Measurements from ENCODE around the gene TRIM8.

The TRIM8 gene

GRCh38 chr10:102610441-102610887 is 33.8 kb upstream of the TRIM8 start:
- peaks cover 38% of the 10 kb centered on the region for H3K4me1 Mint-ChIP-seq (ENCODE audit: low read depth)
- peaks cover 6% of the 10 kb centered on the region for H3K36me3 Mint-ChIP-seq
- H3K27me3 Mint-ChIP-seq, result no peaks in the 10 kb centered on the region
- H3K4me3 Mint-ChIP-seq, result no peak overlapping the region
- no peaks in the 10 kb centered on the region for H3K9me3 Mint-ChIP-seq (ENCODE audit: low read depth)
- H3K27ac Mint-ChIP-seq, result peak overlapping the region; percentile 84

- peaks cover 6% of the 10 kb centered on the region for H3K36me3 Mint-ChIP-seq
- no peaks in the 10 kb centered on the region for H3K27me3 Mint-ChIP-seq
- H3K9me3 Mint-ChIP-seq (ENCODE audit: low read depth), result no peaks in the 10 kb centered on the region
- H3K4me3 Mint-ChIP-seq, result no peak overlapping the region
- peaks cover 38% of the 10 kb centered on the region for H3K4me1 Mint-ChIP-seq (ENCODE audit: low read depth)
- H3K27ac Mint-ChIP-seq, result peak overlapping the region; percentile 84
Observed at GRCh38 chr10:102611514-102612087, 32.7 kb upstream of the TRIM8 start.

GRCh38 chr10:102612964-102613275 is 31.4 kb upstream of the TRIM8 start:
- H3K36me3 Mint-ChIP-seq, result peaks cover 6% of the 10 kb centered on the region
- H3K27ac Mint-ChIP-seq, result peak overlapping the region; percentile 84
- no peaks in the 10 kb centered on the region for H3K27me3 Mint-ChIP-seq
- H3K4me3 Mint-ChIP-seq, result peak overlapping the region; percentile 69
- H3K4me1 Mint-ChIP-seq (ENCODE audit: low read depth), result peaks cover 38% of the 10 kb centered on the region
- H3K9me3 Mint-ChIP-seq (ENCODE audit: low read depth), result no peaks in the 10 kb centered on the region

- Mint-ChIP-seq H3K27me3 (no peaks in the 10 kb centered on the region), H3K4me1 (ENCODE audit: low read depth) (peaks cover 38% of the 10 kb centered on the region), H3K36me3 (peaks cover 6% of the 10 kb centered on the region), H3K27ac (peak overlapping the region; percentile 84), H3K4me3 (peak overlapping the region; percentile 69), H3K9me3 (ENCODE audit: low read depth) (no peaks in the 10 kb centered on the region)
Observed at GRCh38 chr10:102613286-102613685, 31.0 kb upstream of the TRIM8 start.

- Mint-ChIP-seq H3K36me3 (peaks cover 6% of the 10 kb centered on the region), H3K27me3 (no peaks in the 10 kb centered on the region), H3K4me3 (no peak overlapping the region), H3K27ac (peak overlapping the region; percentile 84), H3K4me1 (ENCODE audit: low read depth) (peaks cover 38% of the 10 kb centered on the region), H3K9me3 (ENCODE audit: low read depth) (no peaks in the 10 kb centered on the region)
Observed at GRCh38 chr10:102613785-102614184, 30.5 kb upstream of the TRIM8 start.

GRCh38 chr10:102614888-102615287 is 29.4 kb upstream of the TRIM8 start:
- Mint-ChIP-seq H3K27ac (no peak overlapping the region), H3K36me3 (peaks cover 4% of the 10 kb centered on the region), H3K4me3 (no peak overlapping the region), H3K4me1 (ENCODE audit: low read depth) (peaks cover 38% of the 10 kb centered on the region), H3K27me3 (no peaks in the 10 kb centered on the region), H3K9me3 (ENCODE audit: low read depth) (no peaks in the 10 kb centered on the region)

- H3K27ac Mint-ChIP-seq, result no peak overlapping the region
- no peaks in the 10 kb centered on the region for H3K27me3 Mint-ChIP-seq
- peaks cover 4% of the 10 kb centered on the region for H3K36me3 Mint-ChIP-seq
- H3K9me3 Mint-ChIP-seq (ENCODE audit: low read depth), result no peaks in the 10 kb centered on the region
- no peak overlapping the region for H3K4me3 Mint-ChIP-seq
- H3K4me1 Mint-ChIP-seq (ENCODE audit: low read depth), result peaks cover 37% of the 10 kb centered on the region
Observed at GRCh38 chr10:102615361-102615760, 28.9 kb upstream of the TRIM8 start.

GRCh38 chr10:102616066-102616770 is 28.1 kb upstream of the TRIM8 start:
- peaks cover 2% of the 10 kb centered on the region for H3K36me3 Mint-ChIP-seq
- peaks cover 28% of the 10 kb centered on the region for H3K4me1 Mint-ChIP-seq (ENCODE audit: low read depth)
- no peak overlapping the region for H3K4me3 Mint-ChIP-seq
- H3K9me3 Mint-ChIP-seq (ENCODE audit: low read depth), result no peaks in the 10 kb centered on the region
- no peak overlapping the region for H3K27ac Mint-ChIP-seq
- H3K27me3 Mint-ChIP-seq, result no peaks in the 10 kb centered on the region

- H3K4me1 Mint-ChIP-seq (ENCODE audit: low read depth), result peaks cover 20% of the 10 kb centered on the region
- no peak overlapping the region for H3K4me3 Mint-ChIP-seq
- peaks cover 2% of the 10 kb centered on the region for H3K36me3 Mint-ChIP-seq
- H3K27ac Mint-ChIP-seq, result no peak overlapping the region
- no peaks in the 10 kb centered on the region for H3K27me3 Mint-ChIP-seq
- H3K9me3 Mint-ChIP-seq (ENCODE audit: low read depth), result no peaks in the 10 kb centered on the region
Observed at GRCh38 chr10:102617041-102617440, 27.2 kb upstream of the TRIM8 start.

- peaks cover 12% of the 10 kb centered on the region for H3K4me1 Mint-ChIP-seq (ENCODE audit: low read depth)
- no peak overlapping the region for H3K27ac Mint-ChIP-seq
- no peaks in the 10 kb centered on the region for H3K9me3 Mint-ChIP-seq (ENCODE audit: low read depth)
- H3K4me3 Mint-ChIP-seq, result no peak overlapping the region
- H3K36me3 Mint-ChIP-seq, result peaks cover 2% of the 10 kb centered on the region
- H3K27me3 Mint-ChIP-seq, result no peaks in the 10 kb centered on the region
Observed at GRCh38 chr10:102617816-102618215, 26.5 kb upstream of the TRIM8 start.

GRCh38 chr10:102619281-102619981 is 24.8 kb upstream of the TRIM8 start:
- Mint-ChIP-seq H3K27me3 (no peaks in the 10 kb centered on the region), H3K36me3 (peaks cover 2% of the 10 kb centered on the region), H3K4me1 (ENCODE audit: low read depth) (peaks cover 2% of the 10 kb centered on the region), H3K4me3 (no peak overlapping the region), H3K27ac (no peak overlapping the region), H3K9me3 (ENCODE audit: low read depth) (no peaks in the 10 kb centered on the region)

GRCh38 chr10:102620138-102620590 is 24.1 kb upstream of the TRIM8 start:
- Mint-ChIP-seq H3K27ac (no peak overlapping the region), H3K4me1 (ENCODE audit: low read depth) (peaks cover under 1% of the 10 kb centered on the region), H3K9me3 (ENCODE audit: low read depth) (no peaks in the 10 kb centered on the region), H3K36me3 (peaks cover under 1% of the 10 kb centered on the region), H3K27me3 (no peaks in the 10 kb centered on the region), H3K4me3 (no peak overlapping the region)

- Mint-ChIP-seq H3K4me1 (ENCODE audit: low read depth) (no peaks in the 10 kb centered on the region), H3K4me3 (no peak overlapping the region), H3K27ac (no peak overlapping the region), H3K36me3 (no peaks in the 10 kb centered on the region), H3K27me3 (no peaks in the 10 kb centered on the region), H3K9me3 (ENCODE audit: low read depth) (no peaks in the 10 kb centered on the region)
Observed at GRCh38 chr10:102620591-102621442, 23.5 kb upstream of the TRIM8 start.

- no peaks in the 10 kb centered on the region for H3K27me3 Mint-ChIP-seq
- no peak overlapping the region for H3K27ac Mint-ChIP-seq
Observed at GRCh38 chr10:102621443-102622325, 22.6 kb upstream of the TRIM8 start.

More at GRCh38 chr10:102621443-102622325, 22.6 kb upstream of the TRIM8 start:
- Mint-ChIP-seq H3K4me3 (no peak overlapping the region), H3K4me1 (ENCODE audit: low read depth) (no peaks in the 10 kb centered on the region), H3K36me3 (no peaks in the 10 kb centered on the region), H3K9me3 (ENCODE audit: low read depth) (no peaks in the 10 kb centered on the region)
